Forelimb muscle (tissue), 1 donor: ENCODE data around the gene SLC8B1. TPM values are rescaled to one million over a fixed set of nuclear protein-coding genes. Genes with fewer than 3 reads are reported as not detected.

ENCODE experiments used
- DNase-seq: peaks from one replicate; pipeline ENCODE4 v3.0.0-alpha.2; 2013; ENCODE audit warnings: low read depth
- polyA plus RNA-seq: library from polyadenylated mRNA; unstranded; fragments of 120-200 nt; gene quantifications from one replicate; pipeline ENCODE4 v1.2.1, GENCODE V29; 2013; ENCODE audit not compliant: insufficient read length

SLC8B1 gene
- polyA plus RNA-seq, 1 donor: 16.2 TPM

DNA sequence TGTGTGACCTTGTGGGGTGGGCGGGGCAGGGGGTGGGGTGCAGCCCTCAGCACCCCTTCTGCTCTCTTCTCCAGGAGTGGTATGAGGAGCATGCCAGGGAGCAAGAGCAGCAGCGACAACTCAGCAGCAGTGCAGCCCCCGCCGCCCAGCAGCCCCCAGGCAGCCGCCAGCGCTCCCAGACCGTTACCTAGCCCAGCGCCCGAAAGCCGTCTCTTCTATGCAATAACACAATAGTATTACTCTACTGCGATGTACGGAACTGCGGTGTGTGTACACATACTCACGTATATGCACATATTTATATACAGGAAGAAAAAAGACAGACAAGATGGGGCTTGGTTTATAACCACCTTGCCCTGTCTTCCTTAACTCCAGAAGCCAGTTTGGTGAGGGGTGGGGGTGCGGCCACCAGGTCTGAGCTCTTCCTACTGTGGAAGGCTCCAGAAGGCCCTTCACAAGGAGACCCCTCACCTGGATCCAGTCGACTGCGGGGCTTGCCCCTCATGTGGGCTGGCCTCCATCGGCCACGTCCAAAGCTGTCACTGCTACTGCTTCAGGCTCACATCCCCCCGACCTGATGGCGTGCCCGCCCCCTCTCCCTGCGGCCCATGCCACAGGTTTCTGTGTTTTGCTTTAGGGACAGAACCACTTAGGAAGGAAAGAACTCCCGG is 38.9 kb downstream of the SLC8B1 start:
- no peak for DNase-seq

DNA sequence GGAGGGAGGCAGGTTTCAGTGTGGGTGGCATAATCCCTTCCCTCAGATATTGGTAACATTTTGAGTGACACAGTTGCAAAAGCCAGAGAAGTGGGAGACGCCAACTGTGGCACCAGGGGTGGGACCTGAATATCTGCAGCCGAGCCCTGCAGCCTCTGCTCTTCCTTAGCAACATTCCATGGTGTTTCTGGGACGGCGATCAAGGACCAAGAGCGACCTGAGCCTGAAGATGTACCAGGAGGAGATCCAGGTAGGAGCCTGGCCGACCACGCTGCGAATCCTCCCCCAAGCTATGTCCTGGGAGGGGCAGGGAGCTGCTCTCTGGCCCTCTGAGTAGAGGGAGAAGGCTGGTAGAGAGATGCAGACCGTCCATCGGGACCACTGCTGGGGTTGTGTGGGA is 41.8 kb downstream of the SLC8B1 start:
- DNase-seq: no peak

- DNase-seq: no peak
These were observed 42.4 kb downstream of the SLC8B1 start for GRCh38 chr12:113292547-113292946.

GRCh38 chr12:113292091-113292490 is 42.8 kb downstream of the SLC8B1 start:
- no peak for DNase-seq

- no peak for DNase-seq
These were observed 43.3 kb downstream of the SLC8B1 start for GRCh38 chr12:113291586-113291985.

- no peak for DNase-seq
These were observed 44.4 kb downstream of the SLC8B1 start for GRCh38 chr12:113290506-113290905.

GRCh38 chr12:113289361-113289760 is 45.5 kb downstream of the SLC8B1 start:
- DNase-seq: no peak

DNA sequence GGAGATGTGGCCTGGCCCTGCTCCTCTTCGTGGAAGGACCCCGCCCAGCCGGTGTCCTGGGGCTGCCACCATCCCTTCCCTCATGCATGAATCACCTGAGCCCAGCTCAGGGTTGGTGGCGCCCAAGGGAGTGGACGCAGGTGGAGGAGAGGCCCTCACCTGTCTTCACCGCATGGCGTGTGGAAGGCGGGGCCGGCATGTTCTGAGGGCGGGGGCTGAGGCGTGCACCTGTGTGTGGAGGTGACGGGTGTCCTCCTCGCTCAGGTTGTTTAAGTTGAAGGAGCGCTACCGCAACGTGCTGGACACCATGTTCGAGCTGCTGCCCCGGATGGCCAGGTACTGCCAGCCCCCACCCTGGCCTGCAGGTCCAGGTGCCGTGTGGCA is 47.0 kb downstream of the SLC8B1 start:
- no peak for DNase-seq

DNA sequence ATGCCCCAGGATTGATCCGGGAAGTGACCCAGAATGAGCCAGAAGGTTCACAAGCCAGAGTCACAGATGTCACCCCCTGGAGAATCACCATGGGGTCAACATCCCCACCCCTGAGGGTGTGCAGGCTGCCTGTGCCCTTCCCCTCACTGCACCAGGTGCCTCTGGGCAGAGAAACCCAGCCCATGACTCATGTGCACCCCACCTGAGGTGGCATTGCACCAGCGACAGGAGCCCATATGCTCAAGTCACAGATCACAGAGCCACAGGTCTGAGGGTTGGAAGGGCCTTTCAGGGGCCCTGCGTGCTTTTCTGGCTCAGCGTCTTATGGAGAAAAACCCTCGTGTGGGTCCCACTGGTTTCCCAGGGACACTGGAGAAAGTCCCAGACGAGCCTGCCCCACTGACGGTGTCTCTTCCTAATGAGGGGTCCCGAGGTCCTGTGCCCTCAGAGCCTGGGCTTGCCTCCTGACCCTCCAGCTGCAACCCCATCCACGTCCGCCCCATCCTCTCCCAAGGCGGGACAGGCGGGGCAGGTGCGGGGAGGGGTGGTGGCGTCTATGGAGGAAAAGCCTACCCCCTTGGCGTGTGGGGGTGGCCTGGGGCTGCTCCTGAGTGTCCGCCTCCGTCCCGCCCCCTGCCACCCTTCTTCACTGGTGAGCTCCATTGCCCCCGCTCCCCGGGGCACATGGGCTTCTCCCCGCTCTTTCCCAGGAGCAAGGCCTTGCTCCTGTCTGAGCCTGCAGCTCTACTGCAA is 47.6 kb downstream of the SLC8B1 start:
- DNase-seq: no peak

- no peak for DNase-seq
These were observed 48.2 kb downstream of the SLC8B1 start for GRCh38 chr12:113286712-113287111.

DNA sequence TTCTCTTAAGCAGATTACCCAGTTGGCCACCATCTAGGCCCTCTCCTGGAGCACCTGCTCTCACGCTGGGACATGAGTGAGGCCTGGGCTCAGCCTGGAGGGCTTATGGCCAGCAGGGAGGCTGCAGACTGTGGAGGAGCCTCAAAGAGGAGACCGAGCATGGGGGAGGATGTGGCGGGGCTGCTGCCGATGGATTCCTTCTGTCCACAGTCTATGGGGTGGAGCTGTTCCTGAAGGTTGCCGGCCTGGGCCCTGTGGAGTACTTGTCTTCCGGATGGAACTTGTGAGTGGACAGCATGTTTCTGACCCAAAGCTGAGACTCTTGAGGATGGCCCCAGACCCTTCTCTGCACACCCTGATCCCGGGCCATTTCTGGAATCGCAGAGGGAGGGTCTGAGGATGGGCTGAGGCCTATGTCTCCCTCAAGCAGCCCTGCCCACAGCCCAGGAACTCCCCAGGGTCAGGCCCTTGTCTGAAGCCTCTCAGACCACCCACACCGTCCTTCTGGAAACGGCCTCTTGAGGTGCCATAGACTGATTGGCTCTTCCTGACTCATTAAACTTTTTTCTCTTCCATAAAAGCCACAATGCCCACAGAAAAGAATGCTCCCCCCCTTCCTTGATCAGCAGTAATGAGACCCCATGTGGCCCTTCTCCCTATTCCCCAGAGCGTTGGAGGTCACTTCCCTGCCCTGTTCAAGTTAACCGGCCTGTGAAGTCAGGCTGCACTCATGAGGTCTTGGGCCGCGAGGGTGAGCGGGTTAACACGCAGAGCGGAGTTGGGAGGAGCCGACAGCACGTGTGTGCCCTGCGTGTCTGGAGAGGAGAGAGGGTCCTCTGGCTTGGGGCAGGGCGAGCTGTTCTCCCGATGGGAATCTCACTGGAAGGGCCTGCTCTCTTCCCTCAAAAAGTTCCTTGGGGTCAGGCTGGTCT is 49.0 kb downstream of the SLC8B1 start:
- no peak for DNase-seq

GRCh38 chr12:113284751-113285150 is 50.2 kb downstream of the SLC8B1 start:
- no peak for DNase-seq

- no peak for DNase-seq
These were observed 56.3 kb downstream of the SLC8B1 start for GRCh38 chr12:113278633-113279032.

DNA sequence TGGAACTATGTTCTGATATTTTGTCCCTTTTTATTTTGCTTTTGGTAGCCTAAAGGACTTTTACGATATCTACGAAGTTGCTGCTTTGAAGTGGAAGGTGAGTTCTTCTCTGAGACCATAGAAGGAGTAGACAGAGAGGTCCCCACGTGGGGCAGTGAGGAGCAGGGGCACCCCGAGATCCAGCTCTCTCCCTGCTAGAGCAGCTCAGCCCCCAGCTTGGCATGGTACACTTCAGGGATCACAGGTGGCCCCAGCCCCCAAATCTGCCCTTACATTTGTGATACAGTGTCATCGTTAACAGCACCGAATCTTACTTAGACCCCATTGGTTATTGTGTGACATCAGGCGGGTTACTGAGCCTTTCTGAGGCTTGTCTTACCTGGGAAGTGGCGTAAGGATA is 56.8 kb downstream of the SLC8B1 start:
- no peak for DNase-seq

- DNase-seq: no peak
These were observed 57.4 kb downstream of the SLC8B1 start for GRCh38 chr12:113277511-113277910.

DNA sequence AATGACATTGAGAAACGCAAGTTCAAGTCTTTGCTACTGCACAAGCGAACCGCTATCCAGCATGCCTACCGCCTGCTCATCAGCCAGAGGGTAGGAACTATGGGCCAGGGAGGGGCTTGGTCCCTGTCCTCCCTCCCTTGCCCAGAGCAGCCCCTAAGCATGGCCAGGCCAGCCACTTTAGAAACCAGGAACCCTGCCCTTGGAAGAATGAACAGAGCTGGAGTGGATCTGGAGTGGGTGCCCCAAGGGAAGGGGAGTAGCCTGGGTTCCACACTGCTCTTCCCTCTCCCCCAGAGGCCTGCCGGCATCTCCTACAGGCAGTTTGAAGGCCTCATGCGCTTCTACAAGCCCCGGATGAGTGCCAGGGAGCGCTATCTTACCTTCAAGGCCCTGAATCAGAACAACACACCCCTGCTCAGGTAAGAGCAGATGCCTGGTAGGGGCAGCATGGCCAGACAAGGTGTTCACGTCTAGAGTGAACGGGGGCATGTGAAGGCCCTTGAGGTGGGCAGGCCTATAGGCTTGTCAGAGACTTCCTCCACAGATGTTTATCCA is 57.9 kb downstream of the SLC8B1 start:
- DNase-seq: no peak

DNA sequence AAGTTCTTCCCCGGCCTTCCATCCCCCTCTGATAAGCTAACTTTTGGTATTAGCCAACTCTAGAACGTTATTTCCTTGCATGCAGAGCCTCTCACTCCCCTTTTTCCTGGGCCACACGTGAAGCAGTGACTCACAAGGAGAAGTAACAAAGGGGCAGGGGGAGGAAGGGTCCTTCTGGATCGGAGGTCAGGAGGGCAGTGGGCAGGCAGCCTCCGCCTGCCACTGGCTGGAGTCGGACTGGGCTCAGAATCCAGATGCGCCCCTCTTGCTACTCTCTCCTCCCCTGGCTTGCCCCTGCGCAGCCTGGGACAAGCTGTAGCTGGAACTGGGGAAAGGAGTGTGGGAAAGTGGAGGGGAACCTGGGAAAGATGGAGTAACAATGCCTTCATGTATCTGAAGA is 58.6 kb downstream of the SLC8B1 start:
- DNase-seq: no peak

DNA sequence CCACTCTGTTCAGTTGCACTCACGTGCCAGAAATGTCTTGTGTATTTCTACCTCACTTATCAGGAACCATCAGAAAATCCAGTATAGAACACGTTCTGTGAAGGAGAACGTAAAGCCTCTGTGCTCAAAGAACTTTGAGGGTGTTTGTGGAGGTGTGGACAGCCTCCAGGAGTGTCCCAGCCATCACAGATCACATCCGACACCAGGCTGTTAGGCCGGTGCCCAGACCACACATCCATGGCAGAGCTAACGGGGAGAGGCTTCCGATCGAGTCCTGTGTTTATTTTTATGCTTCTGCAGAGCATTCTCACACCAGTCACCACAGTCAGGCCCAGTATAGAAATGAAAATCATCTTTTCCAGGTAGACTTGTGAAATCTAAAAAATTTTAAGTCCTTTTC is 60.1 kb downstream of the SLC8B1 start:
- no peak for DNase-seq

- no peak for DNase-seq
These were observed 61.7 kb downstream of the SLC8B1 start for GRCh38 chr12:113273053-113273725.

DNA sequence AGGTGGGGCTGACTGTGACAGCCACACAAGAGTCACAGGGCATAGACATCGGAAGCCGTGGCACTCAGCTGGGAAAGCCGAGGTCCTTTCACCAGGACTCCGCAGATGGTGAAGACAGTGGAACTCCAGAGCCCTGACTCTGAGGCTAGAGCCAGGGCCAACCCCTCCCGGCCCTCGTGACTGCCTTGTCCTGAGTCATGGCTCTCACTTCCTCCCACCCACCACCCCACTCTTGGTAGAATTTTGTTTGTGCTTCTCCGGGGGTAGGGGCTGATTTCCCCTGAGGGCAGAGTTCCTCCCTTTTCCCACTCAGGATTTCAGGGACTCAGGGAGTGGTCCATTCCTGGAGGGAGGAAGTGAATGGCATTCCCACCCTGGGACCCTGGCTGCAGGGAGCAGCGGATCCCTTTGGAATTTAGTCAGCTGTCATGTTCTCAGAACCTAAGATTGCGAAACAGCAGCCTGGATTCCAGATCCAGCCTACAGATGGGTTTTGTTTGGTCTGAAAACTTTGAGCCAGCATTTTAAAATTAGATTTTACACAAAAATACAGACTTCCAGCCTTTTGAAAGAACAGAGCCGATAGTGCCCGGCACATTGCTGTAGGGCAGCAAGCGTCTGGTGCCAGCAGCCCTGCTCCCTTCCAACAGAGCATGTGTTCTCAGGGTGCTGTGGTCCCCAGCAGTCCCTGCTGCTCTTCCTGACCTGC is 62.9 kb downstream of the SLC8B1 start:
- no peak for DNase-seq

GRCh38 chr12:113271466-113271852 is 63.5 kb downstream of the SLC8B1 start:
- no peak for DNase-seq
